ENCODE data around the gene BCR. TPM values are rescaled to one million over a fixed set of nuclear protein-coding genes. Genes with fewer than 3 reads are reported as not detected.

BCR gene
- total RNA-seq, 2 experiments from 2014 or later = 60.0 to 64.8 TPM

- Histone ChIP-seq H3K36me3 (ENCODE audit: insufficient read depth, low read length) (peaks cover 64% of the 10 kb centered on the region), H3K27ac (ENCODE audit: low read depth in 1 of 2, low read length in 2 of 2) (no peak overlapping the region), H3K4me1 (ENCODE audit: insufficient read depth, low read length) (peaks cover 9% of the 10 kb centered on the region), H3K27me3 (ENCODE audit: control insufficient read depth in 1 of 2, insufficient read depth in 2 of 2, low read length in 2 of 2) (no peaks in the 10 kb centered on the region), H3K9me3 (ENCODE audit: control insufficient read depth in 1 of 2, insufficient read depth in 1 of 2, low read length in 2 of 2) (no peaks in the 10 kb centered on the region), H3K4me3 (ENCODE audit: low read length) (no peak overlapping the region)
- Mint-ChIP-seq H3K4me3 (no peak overlapping the region), H3K4me1 (ENCODE audit: low read depth) (no peaks in the 10 kb centered on the region), H3K27me3 (no peaks in the 10 kb centered on the region), H3K27ac (no peak overlapping the region), H3K36me3 (ENCODE audit: low read depth) (peaks cover 61% of the 10 kb centered on the region), H3K9me3 (no peaks in the 10 kb centered on the region)
- CTCF ChIA-PET = no interaction called here
- POLR2A ChIA-PET = no interaction called here
- intact Hi-C loops (cut with DNase I, micrococcal nuclease) = no loop called here
- ATAC-seq (ENCODE audit: poor library complexity) = no peak
- no peak for DNase-seq
- TF ChIP-seq, protein P1, sequence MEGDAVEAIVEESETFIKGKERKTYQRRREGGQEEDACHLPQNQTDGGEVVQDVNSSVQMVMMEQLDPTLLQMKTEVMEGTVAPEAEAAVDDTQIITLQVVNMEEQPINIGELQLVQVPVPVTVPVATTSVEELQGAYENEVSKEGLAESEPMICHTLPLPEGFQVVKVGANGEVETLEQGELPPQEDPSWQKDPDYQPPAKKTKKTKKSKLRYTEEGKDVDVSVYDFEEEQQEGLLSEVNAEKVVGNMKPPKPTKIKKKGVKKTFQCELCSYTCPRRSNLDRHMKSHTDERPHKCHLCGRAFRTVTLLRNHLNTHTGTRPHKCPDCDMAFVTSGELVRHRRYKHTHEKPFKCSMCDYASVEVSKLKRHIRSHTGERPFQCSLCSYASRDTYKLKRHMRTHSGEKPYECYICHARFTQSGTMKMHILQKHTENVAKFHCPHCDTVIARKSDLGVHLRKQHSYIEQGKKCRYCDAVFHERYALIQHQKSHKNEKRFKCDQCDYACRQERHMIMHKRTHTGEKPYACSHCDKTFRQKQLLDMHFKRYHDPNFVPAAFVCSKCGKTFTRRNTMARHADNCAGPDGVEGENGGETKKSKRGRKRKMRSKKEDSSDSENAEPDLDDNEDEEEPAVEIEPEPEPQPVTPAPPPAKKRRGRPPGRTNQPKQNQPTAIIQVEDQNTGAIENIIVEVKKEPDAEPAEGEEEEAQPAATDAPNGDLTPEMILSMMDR (IDR thresholded peaks at IDR 0.05) = no peak
Observed at GRCh38 chr22:23275751-23276150, 95.4 kb downstream of the BCR start.

- ChIA-PET CTCF (interaction anchor here (0.6 kb wide), 1 partner anchor 98 kb away, joined by 3 read pairs; no protein-coding TSS in a partner anchor), POLR2A (no interaction called here)
- Histone ChIP-seq H3K9me3 (ENCODE audit: control insufficient read depth in 1 of 2, insufficient read depth in 1 of 2, low read length in 2 of 2) (no peaks in the 10 kb centered on the region), H3K4me1 (ENCODE audit: insufficient read depth, low read length) (peaks cover 16% of the 10 kb centered on the region), H3K4me3 (ENCODE audit: low read length) (no peak overlapping the region), H3K27ac (ENCODE audit: low read depth in 1 of 2, low read length in 2 of 2) (no peak overlapping the region), H3K36me3 (ENCODE audit: insufficient read depth, low read length) (peaks cover 60% of the 10 kb centered on the region), H3K27me3 (ENCODE audit: control insufficient read depth in 1 of 2, insufficient read depth in 2 of 2, low read length in 2 of 2) (no peaks in the 10 kb centered on the region)
- H3K27ac Mint-ChIP-seq = no peak overlapping the region
- ATAC-seq (ENCODE audit: poor library complexity) (no peak), DNase-seq (no peak)
- TF ChIP-seq, protein P1 (IDR thresholded peaks at IDR 0.05) = no peak
- intact Hi-C loops (cut with DNase I, micrococcal nuclease) = no loop called here
- H3K27me3 Mint-ChIP-seq = no peaks in the 10 kb centered on the region
- no peaks in the 10 kb centered on the region for H3K4me1 Mint-ChIP-seq (ENCODE audit: low read depth)
- no peaks in the 10 kb centered on the region for H3K9me3 Mint-ChIP-seq
- H3K4me3 Mint-ChIP-seq = no peak overlapping the region
- H3K36me3 Mint-ChIP-seq (ENCODE audit: low read depth) = peaks cover 58% of the 10 kb centered on the region
Observed at GRCh38 chr22:23276656-23277582, 96.6 kb downstream of the BCR start.

GRCh38 chr22:23277583-23278295, 97.4 kb downstream of the BCR start:
- TF ChIP-seq, protein P1 (IDR thresholded peaks at IDR 0.05) = no peak
- Mint-ChIP-seq H3K4me3 (no peak overlapping the region), H3K27me3 (no peaks in the 10 kb centered on the region), H3K4me1 (ENCODE audit: low read depth) (no peaks in the 10 kb centered on the region), H3K36me3 (ENCODE audit: low read depth) (peaks cover 60% of the 10 kb centered on the region), H3K9me3 (no peaks in the 10 kb centered on the region), H3K27ac (no peak overlapping the region)
- ChIA-PET POLR2A (no interaction called here), CTCF (interaction anchor here (0.6 to 1.5 kb wide), 3 partner anchors 12 to 99 kb away, joined by 3 to 8 read pairs (median 4); no protein-coding TSS in a partner anchor)
- no peak for DNase-seq
- Histone ChIP-seq H3K36me3 (ENCODE audit: insufficient read depth, low read length) (peaks cover 63% of the 10 kb centered on the region), H3K4me1 (ENCODE audit: insufficient read depth, low read length) (peaks cover 21% of the 10 kb centered on the region), H3K27me3 (ENCODE audit: control insufficient read depth in 1 of 2, insufficient read depth in 2 of 2, low read length in 2 of 2) (no peaks in the 10 kb centered on the region), H3K9me3 (ENCODE audit: control insufficient read depth in 1 of 2, insufficient read depth in 1 of 2, low read length in 2 of 2) (no peaks in the 10 kb centered on the region), H3K27ac (ENCODE audit: low read depth in 1 of 2, low read length in 2 of 2) (no peak overlapping the region), H3K4me3 (ENCODE audit: low read length) (no peak overlapping the region)
- intact Hi-C loops (cut with DNase I, micrococcal nuclease) = no loop called here
- ATAC-seq (ENCODE audit: poor library complexity) = no peak
